Amygdala (tissue), 56 donors: Measurements from ENCODE around the gene FOXS1.

Source experiments
- DNase-seq, 56 donors: peaks; one replicate each; lab custom pipeline; 2025; lab: John Stamatoyannopoulos, UW

The FOXS1 gene

GRCh38 chr20:31845300-31845863 is at the start of gene FOXS1:
FOXS1 (minus strand) TSS chr20:31845604; CDS start chr20:31845542, 62 bp downstream.
- DNase-seq: peak in 21 of 56 donors; percentile 4 to 62 (median 18)

- no peak for DNase-seq
These were observed 45.2 kb upstream of the FOXS1 start for GRCh38 chr20:31890646-31891045.

- no peak for DNase-seq
These were observed 38.4 kb upstream of the FOXS1 start for GRCh38 chr20:31883829-31884228.

- no peak for DNase-seq
These were observed 36.5 kb upstream of the FOXS1 start for GRCh38 chr20:31881945-31882344.

GRCh38 chr20:31879143-31879987 is 34.0 kb upstream of the FOXS1 start:
- peak; percentile 76 to 95 (median 88) for DNase-seq

GRCh38 chr20:31877684-31878083 is 32.3 kb upstream of the FOXS1 start:
- no peak for DNase-seq

GRCh38 chr20:31875671-31876070 is 30.3 kb upstream of the FOXS1 start:
- no peak for DNase-seq

GRCh38 chr20:31872406-31872805 is 27.0 kb upstream of the FOXS1 start:
- DNase-seq: no peak

- no peak for DNase-seq
These were observed 26.2 kb upstream of the FOXS1 start for GRCh38 chr20:31871618-31871954.

- DNase-seq: peak in 4 of 56 donors; percentile 50 to 60 (median 55)
These were observed 25.6 kb upstream of the FOXS1 start for GRCh38 chr20:31870726-31871617.

GRCh38 chr20:31869942-31870725 is 24.7 kb upstream of the FOXS1 start, which contains the start of the genes DUSP15 and TTLL9:
DUSP15 (minus strand) TSS chr20:31870527; CDS start chr20:31870337, 190 bp downstream.
TTLL9 (plus strand) TSS chr20:31870634; CDS start chr20:31871127, 493 bp downstream.
- DNase-seq: peak in 49 of 56 donors; percentile 15 to 85 (median 68)

GRCh38 chr20:31869673-31869941 is 24.2 kb upstream of the FOXS1 start:
- no peak for DNase-seq

GRCh38 chr20:31868853-31869672 is 23.7 kb upstream of the FOXS1 start:
- DNase-seq: no peak

- no peak for DNase-seq
These were observed 20.8 kb upstream of the FOXS1 start for GRCh38 chr20:31866221-31866620.

GRCh38 chr20:31864521-31865400 is 19.4 kb upstream of the FOXS1 start:
- DNase-seq: no peak

- no peak for DNase-seq
These were observed 18.1 kb upstream of the FOXS1 start for GRCh38 chr20:31863296-31864085.

- DNase-seq: no peak
These were observed 17.1 kb upstream of the FOXS1 start for GRCh38 chr20:31862506-31862905.

- no peak for DNase-seq
These were observed 16.7 kb upstream of the FOXS1 start for GRCh38 chr20:31862157-31862470.
